Breast epithelium (tissue), 3 donors: ENCODE data around the gene EFL1.

ENCODE experiments used
- CTCF ChIP-seq, 3 donors: fragments of 450-650 bp; IDR thresholded peaks; one replicate each; pipeline ENCODE4 v1.5.1; 2016 to 2017; ENCODE audit warnings: antibody characterized with exemption in 3 of 3, mild to moderate bottlenecking in 3 of 3, moderate library complexity in 3 of 3
- POLR2A ChIP-seq: fragments of 450-650 bp; IDR thresholded peaks from one replicate; pipeline ENCODE4 v1.6.1; 2016; ENCODE audit warnings: antibody characterized with exemption, mild to moderate bottlenecking, moderate library complexity

DNA sequence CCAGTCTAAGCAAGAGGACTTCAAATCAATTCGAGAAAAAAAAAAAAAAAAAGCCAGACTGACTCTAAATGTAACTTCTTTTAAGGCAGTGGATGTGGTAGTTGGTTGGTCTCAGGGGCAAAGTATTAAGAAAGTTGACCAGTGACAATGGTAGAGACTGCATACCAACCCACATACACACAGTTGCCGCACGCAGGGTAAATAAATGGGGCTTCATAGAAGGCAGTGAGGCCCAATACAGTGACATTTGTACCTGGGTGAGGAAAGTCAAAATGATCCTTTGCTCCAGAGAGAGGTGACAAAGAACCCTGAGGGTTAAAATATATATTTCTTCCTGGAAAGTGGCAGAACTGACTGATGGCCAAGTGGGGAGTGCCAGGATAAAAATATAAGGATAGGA, 116.0 kb downstream of the EFL1 start:
- no peak for TF ChIP-seq CTCF (IDR thresholded peaks at IDR 0.05)
- no peak for TF ChIP-seq POLR2A
